HEK293 (cell line): ENCODE data around the gene ABHD16A.

Experiments
- CTCF ChIP-seq: fragments of 450-650 bp; formaldehyde crosslinking; IDR thresholded peaks from 2 replicates; pipeline ENCODE4 v1.5.1; 2016; ENCODE audit warnings: missing biosample characterization, missing genetic modification characterization
- PATZ1 ChIP-seq: fragments of 450-650 bp; formaldehyde crosslinking; IDR thresholded peaks from 2 replicates; pipeline ENCODE4 v1.5.1; 2016; ENCODE audit warnings: missing biosample characterization, missing genetic modification characterization
- ZBTB21 ChIP-seq: fragments of 450-650 bp; formaldehyde crosslinking; IDR thresholded peaks from 2 replicates; pipeline ENCODE4 v1.5.1; 2017; ENCODE audit warnings: missing biosample characterization, missing genetic modification characterization
- ZNF514 ChIP-seq: fragments of 450-650 bp; formaldehyde crosslinking; IDR thresholded peaks from 2 replicates; pipeline ENCODE4 v1.5.1; 2016; ENCODE audit warnings: missing biosample characterization, missing genetic modification characterization
- ZNF530 ChIP-seq: fragments of 450-650 bp; formaldehyde crosslinking; IDR thresholded peaks from 2 replicates; pipeline ENCODE4 v1.5.1; 2016; ENCODE audit warnings: low read depth, missing biosample characterization, missing genetic modification characterization
- TF ChIP-seq, protein P1 (sequence below): fragments of 450-650 bp; formaldehyde crosslinking; IDR thresholded peaks from 2 replicates; pipeline ENCODE4 v1.5.1; 2016; ENCODE audit warnings: missing biosample characterization, missing genetic modification characterization
- TF ChIP-seq, protein P2 (sequence below): fragments of 450-650 bp; formaldehyde crosslinking; IDR thresholded peaks from 2 replicates; pipeline ENCODE4 v1.5.1; 2016; ENCODE audit warnings: missing biosample characterization, missing genetic modification characterization

- TF ChIP-seq PATZ1 (tag by site-specific recombination) = peak; percentile 47; the same call in 1 of the 2 replicates
- peak; percentile 14; the same call in 1 of the 2 replicates for TF ChIP-seq CTCF (tag by site-specific recombination)
- TF ChIP-seq, protein P1, sequence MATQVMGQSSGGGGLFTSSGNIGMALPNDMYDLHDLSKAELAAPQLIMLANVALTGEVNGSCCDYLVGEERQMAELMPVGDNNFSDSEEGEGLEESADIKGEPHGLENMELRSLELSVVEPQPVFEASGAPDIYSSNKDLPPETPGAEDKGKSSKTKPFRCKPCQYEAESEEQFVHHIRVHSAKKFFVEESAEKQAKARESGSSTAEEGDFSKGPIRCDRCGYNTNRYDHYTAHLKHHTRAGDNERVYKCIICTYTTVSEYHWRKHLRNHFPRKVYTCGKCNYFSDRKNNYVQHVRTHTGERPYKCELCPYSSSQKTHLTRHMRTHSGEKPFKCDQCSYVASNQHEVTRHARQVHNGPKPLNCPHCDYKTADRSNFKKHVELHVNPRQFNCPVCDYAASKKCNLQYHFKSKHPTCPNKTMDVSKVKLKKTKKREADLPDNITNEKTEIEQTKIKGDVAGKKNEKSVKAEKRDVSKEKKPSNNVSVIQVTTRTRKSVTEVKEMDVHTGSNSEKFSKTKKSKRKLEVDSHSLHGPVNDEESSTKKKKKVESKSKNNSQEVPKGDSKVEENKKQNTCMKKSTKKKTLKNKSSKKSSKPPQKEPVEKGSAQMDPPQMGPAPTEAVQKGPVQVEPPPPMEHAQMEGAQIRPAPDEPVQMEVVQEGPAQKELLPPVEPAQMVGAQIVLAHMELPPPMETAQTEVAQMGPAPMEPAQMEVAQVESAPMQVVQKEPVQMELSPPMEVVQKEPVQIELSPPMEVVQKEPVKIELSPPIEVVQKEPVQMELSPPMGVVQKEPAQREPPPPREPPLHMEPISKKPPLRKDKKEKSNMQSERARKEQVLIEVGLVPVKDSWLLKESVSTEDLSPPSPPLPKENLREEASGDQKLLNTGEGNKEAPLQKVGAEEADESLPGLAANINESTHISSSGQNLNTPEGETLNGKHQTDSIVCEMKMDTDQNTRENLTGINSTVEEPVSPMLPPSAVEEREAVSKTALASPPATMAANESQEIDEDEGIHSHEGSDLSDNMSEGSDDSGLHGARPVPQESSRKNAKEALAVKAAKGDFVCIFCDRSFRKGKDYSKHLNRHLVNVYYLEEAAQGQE (tag by site-specific recombination) = no peak
- TF ChIP-seq ZBTB21 (tag by site-specific recombination) = no peak
- TF ChIP-seq, protein P2, sequence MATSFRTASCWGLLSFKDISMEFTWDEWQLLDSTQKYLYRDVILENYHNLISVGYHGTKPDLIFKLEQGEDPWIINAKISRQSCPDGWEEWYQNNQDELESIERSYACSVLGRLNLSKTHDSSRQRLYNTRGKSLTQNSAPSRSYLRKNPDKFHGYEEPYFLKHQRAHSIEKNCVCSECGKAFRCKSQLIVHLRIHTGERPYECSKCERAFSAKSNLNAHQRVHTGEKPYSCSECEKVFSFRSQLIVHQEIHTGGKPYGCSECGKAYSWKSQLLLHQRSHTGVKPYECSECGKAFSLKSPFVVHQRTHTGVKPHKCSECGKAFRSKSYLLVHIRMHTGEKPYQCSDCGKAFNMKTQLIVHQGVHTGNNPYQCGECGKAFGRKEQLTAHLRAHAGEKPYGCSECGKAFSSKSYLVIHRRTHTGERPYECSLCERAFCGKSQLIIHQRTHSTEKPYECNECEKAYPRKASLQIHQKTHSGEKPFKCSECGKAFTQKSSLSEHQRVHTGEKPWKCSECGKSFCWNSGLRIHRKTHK (tag by site-specific recombination) = no peak
- no peak for TF ChIP-seq ZNF514 (tag by site-specific recombination)
- TF ChIP-seq ZNF530 = no peak
Observed at GRCh38 chr6:31663961-31664789, 38.9 kb downstream of the ABHD16A start.
